Endothelial cell (in vitro differentiated cells): ENCODE data around the gene RIN3. TPM values are rescaled to one million over a fixed set of nuclear protein-coding genes. Genes with fewer than 3 reads are reported as not detected.

Experiments used
- DNase-seq: peaks from one replicate; pipeline ENCODE4 v3.0.0; 2021; ENCODE audit warnings: low spot score
- H3K27ac Mint-ChIP-seq: one replicate; pipeline ENCODE4 v1.8.0; 2021; ENCODE audit warnings: mixed read lengths, inconsistent platforms; ENCODE audit not compliant: unreplicated experiment
- H3K27me3 Mint-ChIP-seq: one replicate; pipeline ENCODE4 v1.8.0; 2021; ENCODE audit warnings: mild to moderate bottlenecking, moderate library complexity, mixed read lengths, inconsistent platforms; ENCODE audit not compliant: unreplicated experiment
- H3K36me3 Mint-ChIP-seq: one replicate; pipeline ENCODE4 v1.8.0; 2021; ENCODE audit warnings: mild to moderate bottlenecking, low read depth, mixed read lengths, inconsistent platforms; ENCODE audit not compliant: unreplicated experiment
- H3K4me1 Mint-ChIP-seq: one replicate; pipeline ENCODE4 v1.8.0; 2021; ENCODE audit warnings: mild to moderate bottlenecking, mixed read lengths, inconsistent platforms; ENCODE audit not compliant: unreplicated experiment
- H3K4me3 Mint-ChIP-seq: one replicate; pipeline ENCODE4 v1.8.0; 2021; ENCODE audit warnings: mild to moderate bottlenecking, mixed read lengths, inconsistent platforms; ENCODE audit not compliant: unreplicated experiment
- H3K9me3 Mint-ChIP-seq: one replicate; pipeline ENCODE4 v1.8.0; 2021; ENCODE audit warnings: mixed read lengths, inconsistent platforms; ENCODE audit not compliant: unreplicated experiment
- total RNA-seq: library from RNA; stranded (reverse); fragmentation: NEBNext Ultra II Directional; extraction: Animal tissue kit (Norgen Biotek cat#: 25700); gene quantifications from one replicate; pipeline ENCODE4 v1.2.1, GENCODE V29; 2021; ENCODE audit not compliant: unreplicated experiment
- TF ChIP-seq, protein P1 (sequence below): fragments of 200-600 bp; sonication (generic); IDR thresholded peaks from one replicate; pipeline ENCODE4 v1.5.0; 2021; ENCODE audit warnings: antibody characterized with exemption; ENCODE audit not compliant: unreplicated experiment

RIN3 gene
- total RNA-seq, 1 donor from 2014 or later: 25.8 TPM

DNA sequence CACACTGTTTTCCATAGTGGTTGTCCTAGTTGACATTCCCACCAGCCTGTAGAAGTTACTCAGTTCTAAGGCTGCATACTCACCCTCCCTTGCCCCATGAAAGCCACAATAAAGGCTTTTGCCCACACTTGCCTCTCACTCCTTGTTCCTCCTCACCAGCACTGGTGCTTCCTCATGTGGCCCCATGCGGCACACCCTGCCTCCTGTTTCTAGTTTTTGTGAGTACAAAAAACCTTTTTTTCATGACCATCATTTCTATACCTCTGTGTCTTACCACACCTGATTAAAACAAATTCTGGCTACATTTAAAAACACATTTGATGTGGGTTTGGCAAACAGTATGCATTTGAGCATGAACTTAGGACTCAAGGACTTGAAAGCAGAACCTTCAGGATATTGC lies 40.7 kb upstream of the RIN3 start:
- Mint-ChIP-seq H3K36me3 (no peaks in the 10 kb centered on the region), H3K9me3 (no peaks in the 10 kb centered on the region), H3K27ac (no peak overlapping the region), H3K4me3 (no peak overlapping the region), H3K4me1 (peaks cover 4% of the 10 kb centered on the region), H3K27me3 (no peaks in the 10 kb centered on the region)
- TF ChIP-seq, protein P1, sequence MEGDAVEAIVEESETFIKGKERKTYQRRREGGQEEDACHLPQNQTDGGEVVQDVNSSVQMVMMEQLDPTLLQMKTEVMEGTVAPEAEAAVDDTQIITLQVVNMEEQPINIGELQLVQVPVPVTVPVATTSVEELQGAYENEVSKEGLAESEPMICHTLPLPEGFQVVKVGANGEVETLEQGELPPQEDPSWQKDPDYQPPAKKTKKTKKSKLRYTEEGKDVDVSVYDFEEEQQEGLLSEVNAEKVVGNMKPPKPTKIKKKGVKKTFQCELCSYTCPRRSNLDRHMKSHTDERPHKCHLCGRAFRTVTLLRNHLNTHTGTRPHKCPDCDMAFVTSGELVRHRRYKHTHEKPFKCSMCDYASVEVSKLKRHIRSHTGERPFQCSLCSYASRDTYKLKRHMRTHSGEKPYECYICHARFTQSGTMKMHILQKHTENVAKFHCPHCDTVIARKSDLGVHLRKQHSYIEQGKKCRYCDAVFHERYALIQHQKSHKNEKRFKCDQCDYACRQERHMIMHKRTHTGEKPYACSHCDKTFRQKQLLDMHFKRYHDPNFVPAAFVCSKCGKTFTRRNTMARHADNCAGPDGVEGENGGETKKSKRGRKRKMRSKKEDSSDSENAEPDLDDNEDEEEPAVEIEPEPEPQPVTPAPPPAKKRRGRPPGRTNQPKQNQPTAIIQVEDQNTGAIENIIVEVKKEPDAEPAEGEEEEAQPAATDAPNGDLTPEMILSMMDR: no peak
- DNase-seq: no peak

DNA sequence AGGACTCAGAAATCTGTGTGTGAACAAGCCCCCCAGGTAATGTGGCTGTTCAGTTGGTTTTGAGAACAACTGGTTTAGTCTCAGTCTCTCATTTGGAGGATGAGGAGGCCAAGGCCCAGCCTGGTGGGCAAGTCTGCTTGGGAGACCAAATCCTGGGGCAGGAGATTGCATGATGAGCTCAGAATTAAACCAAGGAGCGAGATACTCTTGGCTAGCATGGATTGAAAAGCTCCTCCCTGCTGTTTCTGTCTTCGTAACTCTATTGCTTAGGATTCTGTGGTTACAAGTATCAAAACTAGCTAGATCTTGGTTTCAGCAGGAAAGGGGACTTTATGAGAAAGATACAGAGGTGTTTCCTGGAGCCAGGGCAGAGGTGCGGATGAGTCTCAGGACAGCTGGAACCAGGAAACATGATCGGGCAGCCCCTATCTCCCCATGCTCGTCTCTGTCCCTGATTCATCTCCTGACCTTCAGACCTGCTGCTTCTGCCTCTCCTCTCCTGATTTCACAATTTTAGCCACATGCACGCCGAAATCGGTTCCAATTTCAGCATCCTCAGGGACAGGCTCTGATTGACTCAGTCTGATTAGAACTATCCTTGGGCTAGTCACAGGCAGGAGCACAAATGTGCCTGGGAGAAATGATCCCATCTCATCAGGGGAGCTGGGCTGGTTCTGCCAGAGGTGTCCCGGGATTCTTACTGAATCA lies 40.2 kb upstream of the RIN3 start:
- Mint-ChIP-seq H3K36me3 (no peaks in the 10 kb centered on the region), H3K27ac (no peak overlapping the region), H3K4me1 (peaks cover 4% of the 10 kb centered on the region), H3K9me3 (no peaks in the 10 kb centered on the region), H3K27me3 (no peaks in the 10 kb centered on the region), H3K4me3 (no peak overlapping the region)
- TF ChIP-seq, protein P1: no peak
- DNase-seq: no peak

- Mint-ChIP-seq H3K4me1 (peaks cover 4% of the 10 kb centered on the region), H3K4me3 (no peak overlapping the region), H3K27ac (no peak overlapping the region), H3K27me3 (no peaks in the 10 kb centered on the region), H3K9me3 (no peaks in the 10 kb centered on the region), H3K36me3 (no peaks in the 10 kb centered on the region)
- TF ChIP-seq, protein P1: no peak
- DNase-seq: no peak
Observed at GRCh38 chr14:92473969-92474535, 39.5 kb upstream of the RIN3 start.

GRCh38 chr14:92475037-92475436 lies 38.5 kb upstream of the RIN3 start:
- Mint-ChIP-seq H3K4me1 (peaks cover 4% of the 10 kb centered on the region), H3K9me3 (no peaks in the 10 kb centered on the region), H3K4me3 (no peak overlapping the region), H3K36me3 (no peaks in the 10 kb centered on the region), H3K27ac (no peak overlapping the region), H3K27me3 (no peaks in the 10 kb centered on the region)
- DNase-seq: no peak
- TF ChIP-seq, protein P1: no peak

DNA sequence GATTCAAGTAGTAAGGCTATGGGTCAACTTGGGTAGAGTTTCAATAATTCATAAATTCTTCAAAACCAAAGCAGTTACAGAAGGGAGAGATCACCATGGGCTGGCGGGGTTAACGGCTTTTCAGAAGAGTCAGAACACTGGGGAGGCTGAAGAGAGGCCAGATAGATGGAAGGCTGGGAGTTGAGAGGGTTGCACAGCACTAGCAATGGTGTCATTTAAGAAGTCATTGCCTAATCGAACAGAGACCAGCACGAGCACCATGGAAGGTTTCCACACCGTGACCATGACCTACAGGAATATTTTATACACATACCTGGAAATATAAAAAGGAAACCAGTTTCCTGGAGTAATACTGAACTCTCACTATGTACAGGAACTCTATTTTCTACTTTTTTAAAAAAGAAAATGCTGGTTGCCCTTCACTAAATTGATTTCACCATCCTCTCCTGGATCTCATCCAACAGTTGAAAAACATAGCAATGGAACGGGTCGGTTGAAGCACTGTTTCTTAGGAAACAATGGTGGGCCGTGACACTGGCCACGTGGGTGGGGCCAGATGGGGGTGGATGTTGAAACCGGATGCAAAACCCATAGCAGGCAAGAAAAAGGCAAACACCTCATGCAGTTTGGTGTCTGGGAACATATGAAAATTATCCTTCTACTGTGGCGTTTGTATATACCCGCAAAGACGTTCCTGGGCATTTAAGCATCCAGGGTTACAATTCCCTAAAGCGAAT lies 38.0 kb upstream of the RIN3 start:
- TF ChIP-seq, protein P1: no peak
- DNase-seq: no peak
- Mint-ChIP-seq H3K27ac (no peak overlapping the region), H3K4me1 (peaks cover 4% of the 10 kb centered on the region), H3K9me3 (no peaks in the 10 kb centered on the region), H3K4me3 (no peak overlapping the region), H3K27me3 (no peaks in the 10 kb centered on the region), H3K36me3 (no peaks in the 10 kb centered on the region)
